GM12865 (cell line): ENCODE measurements around the gene TMPRSS7.

Experiments
- DNase-seq: peaks from one replicate; pipeline ENCODE4 v3.0.0; 2010; ENCODE audit warnings: low read depth
- H3K4me3 ChIP-seq: 2 replicates; pipeline ENCODE4 v1.5.1; 2011; ENCODE audit warnings: mild to moderate bottlenecking, low read depth, low read length, control low read depth
- TF ChIP-seq, protein P1 (sequence below): IDR thresholded peaks from 2 replicates; pipeline ENCODE4 v1.5.1; 2011; ENCODE audit warnings: low read length, control low read depth, low read depth, inconsistent platforms; ENCODE audit not compliant: insufficient read depth; ENCODE audit errors: missing control alignments

Gene TMPRSS7

DNA sequence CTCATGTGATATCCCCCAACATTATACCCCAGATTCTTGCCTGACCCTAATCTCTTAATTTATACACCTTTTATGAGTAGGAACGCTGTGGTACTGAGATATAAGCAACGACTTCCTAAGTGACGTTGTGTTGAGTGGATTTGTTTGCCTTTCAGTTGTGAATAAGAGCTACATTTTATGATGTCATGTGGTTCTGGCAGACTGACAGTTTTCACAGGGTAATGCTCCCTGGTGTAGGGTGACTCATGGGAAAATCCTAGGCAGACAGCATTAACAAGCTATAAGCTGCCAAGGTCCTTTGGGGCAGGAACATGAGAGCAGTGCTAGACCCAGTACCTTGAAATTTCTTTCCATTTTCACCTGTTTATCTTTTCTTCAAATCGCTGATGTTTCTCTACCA, 62.8 kb downstream of the TMPRSS7 start:
- no peak overlapping the region for H3K4me3 ChIP-seq
- DNase-seq = peak; percentile 49
- TF ChIP-seq, protein P1, sequence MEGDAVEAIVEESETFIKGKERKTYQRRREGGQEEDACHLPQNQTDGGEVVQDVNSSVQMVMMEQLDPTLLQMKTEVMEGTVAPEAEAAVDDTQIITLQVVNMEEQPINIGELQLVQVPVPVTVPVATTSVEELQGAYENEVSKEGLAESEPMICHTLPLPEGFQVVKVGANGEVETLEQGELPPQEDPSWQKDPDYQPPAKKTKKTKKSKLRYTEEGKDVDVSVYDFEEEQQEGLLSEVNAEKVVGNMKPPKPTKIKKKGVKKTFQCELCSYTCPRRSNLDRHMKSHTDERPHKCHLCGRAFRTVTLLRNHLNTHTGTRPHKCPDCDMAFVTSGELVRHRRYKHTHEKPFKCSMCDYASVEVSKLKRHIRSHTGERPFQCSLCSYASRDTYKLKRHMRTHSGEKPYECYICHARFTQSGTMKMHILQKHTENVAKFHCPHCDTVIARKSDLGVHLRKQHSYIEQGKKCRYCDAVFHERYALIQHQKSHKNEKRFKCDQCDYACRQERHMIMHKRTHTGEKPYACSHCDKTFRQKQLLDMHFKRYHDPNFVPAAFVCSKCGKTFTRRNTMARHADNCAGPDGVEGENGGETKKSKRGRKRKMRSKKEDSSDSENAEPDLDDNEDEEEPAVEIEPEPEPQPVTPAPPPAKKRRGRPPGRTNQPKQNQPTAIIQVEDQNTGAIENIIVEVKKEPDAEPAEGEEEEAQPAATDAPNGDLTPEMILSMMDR = no peak

DNA sequence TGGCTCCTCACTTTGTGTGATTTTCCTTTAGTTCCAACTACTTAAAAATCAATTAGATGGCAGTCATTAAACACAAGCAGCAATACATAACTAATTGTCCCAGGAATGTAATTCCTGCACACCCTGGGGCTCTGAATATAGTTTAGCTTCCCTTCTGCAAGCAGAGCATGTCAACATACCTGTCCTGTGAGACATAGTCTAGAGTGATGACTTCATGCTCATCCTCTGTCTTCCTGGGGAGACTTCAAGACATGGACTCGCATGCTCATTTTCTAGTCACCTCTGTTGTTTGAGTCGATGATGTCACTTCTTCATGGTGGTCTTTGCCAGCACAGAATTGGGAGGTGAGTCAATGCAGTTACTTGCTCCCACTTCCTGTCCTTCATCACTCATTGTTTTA, 67.4 kb downstream of the TMPRSS7 start:
- H3K4me3 ChIP-seq = no peak overlapping the region
- DNase-seq = no peak
- TF ChIP-seq, protein P1 = no peak

DNA sequence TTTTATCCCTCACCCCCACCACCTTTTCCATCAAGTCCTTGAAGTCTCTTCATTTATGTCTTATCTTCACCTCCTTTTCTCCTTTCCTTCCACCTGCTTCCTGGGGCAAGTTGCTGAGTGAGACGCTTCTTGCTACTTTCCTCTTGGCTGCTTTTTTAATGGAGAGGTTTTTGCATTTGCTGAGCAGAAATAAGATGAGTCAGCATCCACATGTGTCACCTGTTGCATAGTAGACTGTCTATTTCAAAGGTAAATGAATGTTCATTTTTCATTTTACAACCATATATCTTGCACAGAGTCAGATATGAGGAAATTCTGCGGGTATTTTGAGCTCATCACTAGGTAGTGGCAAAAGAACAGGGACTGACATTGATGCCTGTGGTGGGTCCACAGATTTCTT, 70.2 kb downstream of the TMPRSS7 start:
- no peak overlapping the region for H3K4me3 ChIP-seq
- no peak for DNase-seq
- TF ChIP-seq, protein P1 = no peak

DNA sequence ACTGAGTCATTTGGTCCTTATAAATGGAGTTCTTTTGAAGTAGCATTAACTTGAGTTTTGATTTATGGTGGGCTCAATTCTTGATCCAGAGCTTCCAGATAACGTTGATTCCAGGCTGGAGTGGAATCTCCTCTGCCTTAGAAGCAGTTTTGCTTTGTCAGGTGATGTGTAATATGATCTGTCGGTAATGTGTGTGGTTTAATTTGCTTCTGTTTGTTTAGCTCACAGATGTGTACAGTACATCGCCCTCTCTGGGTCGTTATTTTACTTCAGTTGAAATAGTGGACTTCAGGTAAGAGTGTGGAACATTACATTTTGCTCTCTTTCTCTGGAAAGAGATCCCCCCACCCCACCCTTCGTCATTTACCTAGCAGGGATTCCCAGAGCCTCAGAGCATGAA, 74.8 kb downstream of the TMPRSS7 start:
- no peak for DNase-seq
- H3K4me3 ChIP-seq = no peak overlapping the region
- TF ChIP-seq, protein P1 = no peak

DNA sequence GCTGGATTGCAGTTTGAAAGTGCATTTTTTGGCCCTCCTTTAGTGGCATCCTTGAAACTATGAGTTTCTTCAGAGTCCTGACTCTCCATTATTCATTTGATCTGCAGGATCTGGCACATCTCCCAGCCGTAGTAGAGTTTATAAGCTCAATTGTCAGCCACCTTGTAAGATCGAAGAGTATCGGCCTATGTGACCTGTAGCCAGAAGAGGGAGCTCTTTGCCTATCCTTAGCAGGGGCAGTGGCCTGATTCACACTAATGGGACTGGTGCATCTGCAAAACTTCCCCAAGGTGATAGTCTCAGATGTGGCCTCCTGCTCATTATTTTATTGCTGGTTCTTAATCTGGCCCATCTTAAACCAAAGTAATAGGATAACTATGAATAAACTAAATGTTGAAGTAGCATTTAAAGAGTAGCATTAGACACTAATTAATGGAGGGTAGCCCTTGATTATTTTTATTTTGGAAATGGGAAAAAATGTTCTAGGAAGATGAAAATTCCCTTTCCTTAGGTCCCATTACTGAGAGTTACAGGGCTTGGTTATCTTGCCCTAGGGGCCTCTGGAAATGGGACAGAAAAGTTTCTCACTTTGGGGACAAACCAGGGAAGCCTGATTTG, 77.4 kb downstream of the TMPRSS7 start:
- TF ChIP-seq, protein P1 = peak; percentile 86
- peak; percentile 93 for DNase-seq
- no peak overlapping the region for H3K4me3 ChIP-seq

DNA sequence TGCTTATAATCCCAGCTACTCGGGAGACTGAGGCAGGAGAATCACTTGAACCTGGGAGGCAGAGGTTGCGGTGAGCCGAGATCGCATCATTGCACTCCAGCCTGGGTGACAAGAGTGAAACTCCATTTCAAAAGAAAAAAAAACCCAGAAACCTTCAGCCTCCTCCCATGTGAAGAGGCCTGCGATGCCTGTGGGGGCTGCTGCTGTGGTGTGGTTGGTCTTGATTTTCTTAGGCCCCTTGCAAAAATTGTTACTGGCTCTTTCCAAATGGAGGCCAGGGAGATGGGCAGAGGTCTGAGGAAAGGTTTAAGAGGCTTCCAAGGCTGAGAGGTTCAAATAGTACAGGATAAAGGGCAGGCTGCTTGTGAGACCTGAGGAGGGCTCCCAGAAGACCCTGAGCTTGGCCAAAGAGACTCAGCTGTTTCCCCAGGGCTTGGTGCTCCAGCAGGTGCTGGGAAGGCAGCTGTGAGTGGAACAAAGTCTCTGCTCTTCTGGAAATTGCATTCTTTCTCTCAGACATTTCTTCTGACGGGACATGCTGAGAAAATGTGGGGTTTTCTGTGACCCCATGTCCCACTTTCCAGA, 80.1 kb downstream of the TMPRSS7 start:
- H3K4me3 ChIP-seq = peak overlapping the region; percentile 41
- peak; percentile 82 for DNase-seq
- TF ChIP-seq, protein P1 = no peak
